GM03348 (cell line): Measurements from ENCODE around the gene SIRT1.
"Not testable (repeated sequence)": the region's sequence is repeated elsewhere in the genome, so short reads cannot be mapped to it uniquely, and the experiment has no call there.

Experiments
- DNase-seq: peaks from one replicate; pipeline ENCODE4 v3.0.0; 2012; ENCODE audit warnings: low spot score

The SIRT1 gene

DNA sequence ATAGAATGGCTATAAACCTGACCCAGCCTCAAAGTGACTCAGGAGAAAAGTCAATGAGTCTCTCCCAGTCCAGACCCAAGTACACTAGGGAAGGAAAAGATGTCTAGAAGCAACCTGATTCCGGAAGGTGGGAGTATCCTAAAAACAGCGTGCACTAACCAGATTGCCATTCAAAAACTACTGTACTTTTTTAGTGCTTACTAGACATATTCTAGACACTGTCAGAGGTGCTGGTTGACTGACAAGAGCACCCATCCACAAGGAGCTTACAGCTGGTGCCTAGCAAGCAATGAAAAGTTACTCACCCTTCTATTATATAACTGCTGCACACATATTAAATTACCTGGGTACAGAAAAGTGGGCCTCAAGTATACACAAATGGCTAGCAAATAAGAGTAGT, 81.0 kb downstream of the SIRT1 start:
- no peak for DNase-seq

DNA sequence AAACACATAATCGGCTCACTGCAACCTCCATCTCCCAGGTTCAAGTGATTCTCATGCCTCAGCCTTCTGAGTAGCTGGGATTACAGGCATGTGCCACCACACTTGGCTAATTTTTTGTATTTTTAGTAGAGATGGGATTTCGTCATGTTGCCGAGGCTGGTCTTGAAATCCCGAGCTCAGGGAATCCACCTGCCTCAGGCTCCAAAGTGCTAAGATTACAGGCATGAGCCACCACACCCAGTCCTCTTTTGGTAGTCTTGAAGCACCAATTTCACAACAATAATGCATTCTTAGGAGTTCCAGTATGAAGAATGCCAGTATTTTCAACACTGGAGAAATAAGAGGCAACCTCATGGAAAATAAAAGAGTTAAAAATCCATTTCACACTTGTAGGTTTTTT, 81.6 kb downstream of the SIRT1 start:
- DNase-seq, result not testable (repeated sequence)
